ENCODE measurements around the gene ZNF165. TPM values are rescaled to one million over a fixed set of nuclear protein-coding genes. Genes with fewer than 3 reads are reported as not detected.
"Not testable (repeated sequence)": the region's sequence is repeated elsewhere in the genome, so short reads cannot be mapped to it uniquely, and the experiment has no call there.

The ZNF165 gene
- total RNA-seq, result 1 to 10 TPM in 1 of 4 donors, under 1 TPM in 3; 0.30 to 2.2 (median 0.43) TPM

- H3K36me3 ChIP-seq; H3K9me3 ChIP-seq; DNase-seq (ENCODE audit: low spot score in 2 of 2); H3K27me3 ChIP-seq: not testable (repeated sequence)
- WGBS, 2 donors, result 0% methylated on average over 15 of the region's 15 CpGs
- Histone ChIP-seq H3K4me3 (peak within 1 kb of the TSS; percentile 48 to 80 (median 66)), H3K4me1 (peaks cover 0 to 15% (median 9%) of the 10 kb centered on the region in 4 donors), H3K27ac (peak within 1 kb of the TSS; percentile 66 to 95 (median 88))
These were observed at the start of gene ZNF165 for GRCh38 chr6:28080381-28080630. Gene ZNF165 (plus strand): TSS chr6:28080568. CDS start chr6:28085481, 4,913 bp downstream.

- DNase-seq (ENCODE audit: low spot score in 2 of 2), result no peak
- Histone ChIP-seq H3K4me1 (no peaks in the 10 kb centered on the region), H3K27me3 (no peaks in the 10 kb centered on the region), H3K36me3 (no peaks in the 10 kb centered on the region), H3K27ac (no peak overlapping the region), H3K9me3 (no peaks in the 10 kb centered on the region), H3K4me3 (no peak overlapping the region)
- no peak for TF ChIP-seq CTCF (IDR thresholded peaks at IDR 0.05)
- no peak for TF ChIP-seq POLR2A (IDR thresholded peaks at IDR 0.05)
- TF ChIP-seq EP300 (IDR thresholded peaks at IDR 0.05), result no peak
- 73 to 76% methylated on average over 4 of the region's 4 CpGs for WGBS, 2 donors
These were observed 26.8 kb upstream of the ZNF165 start for GRCh38 chr6:28053584-28053983.

GRCh38 chr6:28060405-28060804 is 20.0 kb upstream of the ZNF165 start:
- Histone ChIP-seq H3K27me3 (no peaks in the 10 kb centered on the region), H3K4me3 (no peak overlapping the region), H3K36me3 (no peaks in the 10 kb centered on the region), H3K4me1 (no peaks in the 10 kb centered on the region), H3K27ac (no peak overlapping the region), H3K9me3 (no peaks in the 10 kb centered on the region)
- TF ChIP-seq EP300 (IDR thresholded peaks at IDR 0.05) (no peak), POLR2A (IDR thresholded peaks at IDR 0.05) (no peak)
- no peak for DNase-seq (ENCODE audit: low spot score in 2 of 2)
- 38 to 48% methylated on average over 2 of the region's 2 CpGs for WGBS, 2 donors

GRCh38 chr6:28064272-28064671 is 16.1 kb upstream of the ZNF165 start:
- Histone ChIP-seq H3K27me3 (no peaks in the 10 kb centered on the region), H3K4me1 (no peaks in the 10 kb centered on the region), H3K4me3 (no peak overlapping the region), H3K27ac (no peak overlapping the region), H3K36me3 (no peaks in the 10 kb centered on the region), H3K9me3 (no peaks in the 10 kb centered on the region)
- TF ChIP-seq POLR2A (IDR thresholded peaks at IDR 0.05) (no peak), EP300 (IDR thresholded peaks at IDR 0.05) (no peak), CTCF (IDR thresholded peaks at IDR 0.05) (no peak)
- WGBS, 2 donors, result 70 to 74% methylated on average over 3 of the region's 3 CpGs
- no peak for DNase-seq (ENCODE audit: low spot score in 2 of 2)

GRCh38 chr6:28068067-28068466 is 12.3 kb upstream of the ZNF165 start:
- DNase-seq (ENCODE audit: low spot score in 2 of 2), result no peak
- TF ChIP-seq CTCF (IDR thresholded peaks at IDR 0.05) (no peak), EP300 (IDR thresholded peaks at IDR 0.05) (no peak), POLR2A (IDR thresholded peaks at IDR 0.05) (no peak)
- H3K9me3 ChIP-seq, result no peaks in the 10 kb centered on the region
- no peak overlapping the region for H3K4me3 ChIP-seq
- no peaks in the 10 kb centered on the region for H3K4me1 ChIP-seq
- no peaks in the 10 kb centered on the region for H3K36me3 ChIP-seq
- H3K27me3 ChIP-seq, result no peaks in the 10 kb centered on the region
- no peak overlapping the region for H3K27ac ChIP-seq

- not testable (repeated sequence) for H3K27me3 ChIP-seq; H3K4me3 ChIP-seq; H3K36me3 ChIP-seq; DNase-seq (ENCODE audit: low spot score in 2 of 2); H3K4me1 ChIP-seq; H3K27ac ChIP-seq; H3K9me3 ChIP-seq
- WGBS, 2 donors, result 84 to 86% methylated on average over 4 of the region's 4 CpGs
These were observed 9.4 kb upstream of the ZNF165 start for GRCh38 chr6:28070968-28071367.

GRCh38 chr6:28078050-28078449 is 2.3 kb upstream of the ZNF165 start:
- Histone ChIP-seq H3K27me3 (no peaks in the 10 kb centered on the region), H3K9me3 (no peaks in the 10 kb centered on the region), H3K27ac (no peak overlapping the region), H3K4me3 (no peak overlapping the region), H3K4me1 (peaks cover 0 to 15% (median 9%) of the 10 kb centered on the region in 4 donors), H3K36me3 (no peaks in the 10 kb centered on the region)
- no peak for DNase-seq (ENCODE audit: low spot score in 2 of 2)
- TF ChIP-seq CTCF (IDR thresholded peaks at IDR 0.05), result no peak
- TF ChIP-seq POLR2A (IDR thresholded peaks at IDR 0.05), result no peak
- TF ChIP-seq EP300 (IDR thresholded peaks at IDR 0.05), result no peak
